ENCODE data around the gene VWF.

Gene VWF

GRCh38 chr12:5948696-5949095, 175.8 kb downstream of the VWF start:
- in situ Hi-C loops (cut with MboI; ENCODE audit: low pct_unique_long_range_greater_than_20kb, low sequenced_read_pairs, unreplicated experiment): no loop called here

GRCh38 chr12:5947006-5947405, 177.5 kb downstream of the VWF start:
- in situ Hi-C loops (cut with MboI; ENCODE audit: low pct_unique_long_range_greater_than_20kb, low sequenced_read_pairs, unreplicated experiment): no loop called here
- no peak for TF ChIP-seq CTCF (IDR thresholded peaks at IDR 0.05; ENCODE audit: extremely low read depth, insufficient read depth, missing control alignments)
- DNase-seq (ENCODE audit: low spot score): no peak

More at GRCh38 chr12:5948696-5949095, 175.8 kb downstream of the VWF start:
- no peak for DNase-seq (ENCODE audit: low spot score)
- no peak for TF ChIP-seq CTCF (IDR thresholded peaks at IDR 0.05; ENCODE audit: extremely low read depth, insufficient read depth, missing control alignments)

GRCh38 chr12:5946388-5946787, 178.1 kb downstream of the VWF start:
- DNase-seq (ENCODE audit: low spot score): no peak
- in situ Hi-C loops (cut with MboI; ENCODE audit: low pct_unique_long_range_greater_than_20kb, low sequenced_read_pairs, unreplicated experiment): no loop called here
- TF ChIP-seq CTCF (IDR thresholded peaks at IDR 0.05; ENCODE audit: extremely low read depth, insufficient read depth, missing control alignments): no peak

- no peak for TF ChIP-seq CTCF (IDR thresholded peaks at IDR 0.05; ENCODE audit: extremely low read depth, insufficient read depth, missing control alignments)
- in situ Hi-C loops (cut with MboI; ENCODE audit: low pct_unique_long_range_greater_than_20kb, low sequenced_read_pairs, unreplicated experiment): no loop called here
- no peak for DNase-seq (ENCODE audit: low spot score)
These were observed 179.1 kb downstream of the VWF start, which contains the start of gene ANO2 for GRCh38 chr12:5945071-5946008. Gene ANO2, minus strand, starts transcription at chr12:5945259. Its CDS starts 42 bp downstream, at chr12:5945217.

- DNase-seq (ENCODE audit: low spot score): no peak
- in situ Hi-C loops (cut with MboI; ENCODE audit: low pct_unique_long_range_greater_than_20kb, low sequenced_read_pairs, unreplicated experiment): no loop called here
- no peak for TF ChIP-seq CTCF (IDR thresholded peaks at IDR 0.05; ENCODE audit: extremely low read depth, insufficient read depth, missing control alignments)
These were observed 179.8 kb downstream of the VWF start for GRCh38 chr12:5944688-5945070.

GRCh38 chr12:5944053-5944452, 180.4 kb downstream of the VWF start:
- no peak for TF ChIP-seq CTCF (IDR thresholded peaks at IDR 0.05; ENCODE audit: extremely low read depth, insufficient read depth, missing control alignments)
- DNase-seq (ENCODE audit: low spot score): no peak
- in situ Hi-C loops (cut with MboI; ENCODE audit: low pct_unique_long_range_greater_than_20kb, low sequenced_read_pairs, unreplicated experiment): no loop called here
